Endothelial cell (in vitro differentiated cells): ENCODE measurements around the gene ZNF532. TPM values are rescaled to one million over a fixed set of nuclear protein-coding genes. Genes with fewer than 3 reads are reported as not detected.

Experiments
- DNase-seq: peaks from one replicate; pipeline ENCODE4 v3.0.0; 2021; ENCODE audit warnings: low spot score
- H3K27ac Mint-ChIP-seq: one replicate; pipeline ENCODE4 v1.8.0; 2021; ENCODE audit warnings: mixed read lengths, inconsistent platforms; ENCODE audit not compliant: unreplicated experiment
- H3K27me3 Mint-ChIP-seq: one replicate; pipeline ENCODE4 v1.8.0; 2021; ENCODE audit warnings: mild to moderate bottlenecking, moderate library complexity, mixed read lengths, inconsistent platforms; ENCODE audit not compliant: unreplicated experiment
- H3K36me3 Mint-ChIP-seq: one replicate; pipeline ENCODE4 v1.8.0; 2021; ENCODE audit warnings: mild to moderate bottlenecking, low read depth, mixed read lengths, inconsistent platforms; ENCODE audit not compliant: unreplicated experiment
- H3K4me1 Mint-ChIP-seq: one replicate; pipeline ENCODE4 v1.8.0; 2021; ENCODE audit warnings: mild to moderate bottlenecking, mixed read lengths, inconsistent platforms; ENCODE audit not compliant: unreplicated experiment
- H3K4me3 Mint-ChIP-seq: one replicate; pipeline ENCODE4 v1.8.0; 2021; ENCODE audit warnings: mild to moderate bottlenecking, mixed read lengths, inconsistent platforms; ENCODE audit not compliant: unreplicated experiment
- H3K9me3 Mint-ChIP-seq: one replicate; pipeline ENCODE4 v1.8.0; 2021; ENCODE audit warnings: mixed read lengths, inconsistent platforms; ENCODE audit not compliant: unreplicated experiment
- total RNA-seq: library from RNA; stranded (reverse); fragmentation: NEBNext Ultra II Directional; extraction: Animal tissue kit (Norgen Biotek cat#: 25700); gene quantifications from one replicate; pipeline ENCODE4 v1.2.1, GENCODE V29; 2021; ENCODE audit not compliant: unreplicated experiment
- TF ChIP-seq, protein P1 (sequence below): fragments of 200-600 bp; sonication (generic); IDR thresholded peaks from one replicate; pipeline ENCODE4 v1.5.0; 2021; ENCODE audit warnings: antibody characterized with exemption; ENCODE audit not compliant: unreplicated experiment

Gene ZNF532
- total RNA-seq, 1 donor from 2014 or later, result 178 TPM

DNA sequence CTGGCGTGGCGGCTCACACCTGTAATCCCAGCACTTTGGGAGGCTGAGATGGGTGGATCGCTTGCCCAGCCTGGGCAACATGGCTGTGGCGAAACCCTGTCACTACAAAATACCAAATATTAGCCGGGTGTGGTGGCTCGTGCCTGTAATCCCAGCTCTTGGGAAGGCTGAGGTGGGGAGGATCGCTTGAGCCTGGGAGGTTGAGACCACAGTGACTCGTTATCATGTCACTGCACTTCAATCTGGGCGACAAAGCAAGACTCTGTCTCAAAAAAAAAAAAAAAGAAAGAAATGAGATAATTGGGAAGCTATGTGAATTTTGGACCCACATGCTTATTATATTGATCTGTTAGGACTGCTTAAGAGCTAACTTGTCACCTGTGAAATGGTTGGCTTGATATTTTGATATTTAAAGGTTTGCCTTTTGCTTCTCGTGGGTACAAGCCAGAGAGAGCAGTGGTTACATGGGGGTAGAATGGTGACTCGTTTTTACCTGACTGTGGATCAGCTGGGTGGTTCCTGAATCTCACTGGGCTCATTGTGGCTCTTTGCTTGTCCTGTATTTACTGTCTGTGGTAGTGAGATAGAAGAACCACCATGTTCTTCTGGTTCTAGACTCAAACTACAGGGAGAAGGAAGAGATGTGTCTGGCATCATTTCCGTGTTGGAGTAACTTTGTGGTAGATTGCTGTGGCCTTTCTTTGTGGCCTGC lies 28.9 kb downstream of the ZNF532 start:
- TF ChIP-seq, protein P1, sequence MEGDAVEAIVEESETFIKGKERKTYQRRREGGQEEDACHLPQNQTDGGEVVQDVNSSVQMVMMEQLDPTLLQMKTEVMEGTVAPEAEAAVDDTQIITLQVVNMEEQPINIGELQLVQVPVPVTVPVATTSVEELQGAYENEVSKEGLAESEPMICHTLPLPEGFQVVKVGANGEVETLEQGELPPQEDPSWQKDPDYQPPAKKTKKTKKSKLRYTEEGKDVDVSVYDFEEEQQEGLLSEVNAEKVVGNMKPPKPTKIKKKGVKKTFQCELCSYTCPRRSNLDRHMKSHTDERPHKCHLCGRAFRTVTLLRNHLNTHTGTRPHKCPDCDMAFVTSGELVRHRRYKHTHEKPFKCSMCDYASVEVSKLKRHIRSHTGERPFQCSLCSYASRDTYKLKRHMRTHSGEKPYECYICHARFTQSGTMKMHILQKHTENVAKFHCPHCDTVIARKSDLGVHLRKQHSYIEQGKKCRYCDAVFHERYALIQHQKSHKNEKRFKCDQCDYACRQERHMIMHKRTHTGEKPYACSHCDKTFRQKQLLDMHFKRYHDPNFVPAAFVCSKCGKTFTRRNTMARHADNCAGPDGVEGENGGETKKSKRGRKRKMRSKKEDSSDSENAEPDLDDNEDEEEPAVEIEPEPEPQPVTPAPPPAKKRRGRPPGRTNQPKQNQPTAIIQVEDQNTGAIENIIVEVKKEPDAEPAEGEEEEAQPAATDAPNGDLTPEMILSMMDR, result no peak
- no peaks in the 10 kb centered on the region for H3K9me3 Mint-ChIP-seq
- no peak for DNase-seq
- peaks cover 4% of the 10 kb centered on the region for H3K27me3 Mint-ChIP-seq
- H3K4me1 Mint-ChIP-seq, result peaks cover 40% of the 10 kb centered on the region
- no peak overlapping the region for H3K4me3 Mint-ChIP-seq
- peaks cover 24% of the 10 kb centered on the region for H3K36me3 Mint-ChIP-seq
- H3K27ac Mint-ChIP-seq, result no peak overlapping the region

DNA sequence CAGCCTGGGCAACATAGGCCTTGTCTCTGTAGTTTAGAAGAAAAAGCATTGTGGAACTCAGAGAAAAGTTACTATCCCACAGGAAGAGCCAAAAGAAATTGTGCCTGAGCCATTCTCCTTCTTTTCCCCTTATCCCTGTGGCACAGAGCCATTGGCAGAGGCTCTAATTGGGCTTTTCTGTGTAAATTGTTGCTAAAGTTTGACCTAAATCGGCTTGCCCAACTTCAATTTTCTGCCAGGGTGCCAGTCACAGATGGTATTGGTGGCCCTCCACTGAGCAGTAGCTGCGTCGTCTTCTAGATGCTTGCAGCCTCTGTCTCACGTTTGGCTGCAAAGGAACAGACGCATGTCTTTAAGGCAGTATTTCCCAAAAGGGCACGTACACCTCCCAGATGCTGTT lies 30.3 kb downstream of the ZNF532 start:
- Mint-ChIP-seq H3K27me3 (peaks cover 4% of the 10 kb centered on the region), H3K4me1 (peaks cover 40% of the 10 kb centered on the region), H3K9me3 (no peaks in the 10 kb centered on the region), H3K36me3 (peaks cover 29% of the 10 kb centered on the region), H3K27ac (no peak overlapping the region), H3K4me3 (no peak overlapping the region)
- DNase-seq, result no peak
- TF ChIP-seq, protein P1, result no peak

DNA sequence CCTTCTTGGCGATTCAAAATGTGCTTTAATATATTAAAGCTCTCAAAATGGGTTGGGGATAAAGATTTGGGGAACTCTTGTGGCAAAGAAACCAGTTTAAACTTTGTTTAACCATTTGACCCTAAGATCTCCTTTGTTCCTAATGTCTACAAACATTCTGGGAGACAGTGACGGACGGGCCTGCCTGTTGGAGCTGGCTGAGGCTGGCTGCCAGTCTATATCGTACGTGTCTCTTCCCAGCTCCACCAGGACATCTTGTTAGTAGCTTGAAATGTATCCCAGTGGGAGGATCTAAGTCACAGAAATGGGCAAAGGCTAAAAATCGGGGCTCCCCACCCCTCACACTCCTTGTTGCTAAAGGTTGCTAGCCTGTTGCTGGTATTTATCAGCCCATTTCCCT lies 30.7 kb downstream of the ZNF532 start:
- peaks cover 40% of the 10 kb centered on the region for H3K4me1 Mint-ChIP-seq
- H3K27ac Mint-ChIP-seq, result no peak overlapping the region
- H3K27me3 Mint-ChIP-seq, result peaks cover 4% of the 10 kb centered on the region
- no peak overlapping the region for H3K4me3 Mint-ChIP-seq
- no peak for DNase-seq
- TF ChIP-seq, protein P1, result no peak
- peaks cover 29% of the 10 kb centered on the region for H3K36me3 Mint-ChIP-seq
- H3K9me3 Mint-ChIP-seq, result no peaks in the 10 kb centered on the region

DNA sequence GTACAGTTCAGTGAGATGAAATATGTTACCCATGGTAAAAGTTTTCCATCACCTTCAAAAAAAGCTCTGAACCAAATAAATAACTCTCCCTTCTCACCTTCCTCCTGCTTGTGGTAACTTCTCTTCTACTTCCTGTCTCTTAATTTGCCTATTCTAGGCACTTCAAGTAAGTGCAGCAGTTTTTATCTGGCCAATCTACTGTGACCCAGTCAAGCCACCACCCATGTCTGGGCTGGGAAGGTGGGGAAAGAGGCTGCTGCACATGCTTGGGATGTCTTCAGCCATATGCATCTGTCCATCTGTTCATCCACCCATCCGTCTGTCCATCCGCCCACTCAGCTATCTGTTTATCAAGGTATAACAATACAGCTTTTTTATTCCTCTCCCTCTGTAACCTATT lies 31.6 kb downstream of the ZNF532 start:
- peaks cover 33% of the 10 kb centered on the region for H3K36me3 Mint-ChIP-seq

More for the DNA sequence above, 31.6 kb downstream of the ZNF532 start:
- H3K4me1 Mint-ChIP-seq, result peaks cover 42% of the 10 kb centered on the region
- H3K4me3 Mint-ChIP-seq, result no peak overlapping the region
- H3K27me3 Mint-ChIP-seq, result peaks cover 9% of the 10 kb centered on the region
- H3K9me3 Mint-ChIP-seq, result no peaks in the 10 kb centered on the region
- H3K27ac Mint-ChIP-seq, result no peak overlapping the region
- no peak for DNase-seq
- TF ChIP-seq, protein P1, result no peak
